Activated gamma-delta T cell (primary cell): Measurements from ENCODE around the gene GRIK5.

ENCODE experiments used
- DNase-seq: peaks from one replicate; lab custom pipeline; 2025; lab: John Stamatoyannopoulos, UW

Gene GRIK5

GRCh38 chr19:41988947-41989346, 81.1 kb downstream of the GRIK5 start:
- no peak for DNase-seq

- no peak for DNase-seq
Observed at GRCh38 chr19:41987141-41987860, 82.7 kb downstream of the GRIK5 start.

GRCh38 chr19:41984961-41985360, 85.0 kb downstream of the GRIK5 start:
- no peak for DNase-seq

DNA sequence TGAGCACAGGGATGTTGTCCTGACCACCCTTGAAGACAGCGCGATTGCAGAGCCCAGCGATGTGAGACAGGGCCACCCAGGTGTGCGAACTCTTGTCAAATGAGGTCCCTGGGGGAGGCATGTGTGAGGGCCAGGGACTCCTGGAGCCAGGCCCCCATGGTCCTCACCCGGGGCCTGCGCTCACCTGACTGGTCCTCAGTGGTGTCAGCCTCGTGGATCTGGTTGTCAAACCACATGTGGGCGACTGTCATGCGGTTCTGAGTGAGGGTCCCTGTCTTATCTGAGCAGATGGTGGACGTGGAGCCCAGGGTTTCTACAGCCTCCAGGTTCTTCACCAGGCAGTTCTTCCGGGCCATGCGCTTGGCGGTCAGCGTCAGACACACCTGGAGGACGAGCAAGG, 88.3 kb downstream of the GRIK5 start:
- no peak for DNase-seq

DNA sequence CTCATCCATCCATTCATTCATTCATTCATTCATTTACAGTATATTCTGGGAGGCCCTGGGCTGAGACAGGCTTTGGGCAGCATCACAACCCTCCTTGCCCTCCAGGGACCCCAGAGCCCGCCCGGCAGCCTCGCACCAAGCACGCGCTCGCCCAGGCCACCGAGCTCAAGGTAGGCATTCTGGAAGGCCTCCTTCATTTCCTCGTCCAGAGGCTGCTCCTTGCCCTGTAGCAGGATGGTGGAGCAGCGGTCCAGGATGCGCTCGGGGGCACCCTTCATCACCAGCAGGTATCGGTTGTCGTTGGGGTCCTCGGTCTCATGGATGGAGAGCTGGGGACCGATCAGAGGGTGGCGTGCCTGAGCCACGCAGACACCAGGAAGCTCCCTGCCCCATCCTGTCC, 91.5 kb downstream of the GRIK5 start:
- DNase-seq: no peak

- DNase-seq: no peak
Observed at GRCh38 chr19:41977916-41978315, 92.1 kb downstream of the GRIK5 start.

GRCh38 chr19:41974652-41975051, 95.4 kb downstream of the GRIK5 start:
- DNase-seq: no peak

GRCh38 chr19:41971363-41971762, 98.6 kb downstream of the GRIK5 start:
- no peak for DNase-seq

DNA sequence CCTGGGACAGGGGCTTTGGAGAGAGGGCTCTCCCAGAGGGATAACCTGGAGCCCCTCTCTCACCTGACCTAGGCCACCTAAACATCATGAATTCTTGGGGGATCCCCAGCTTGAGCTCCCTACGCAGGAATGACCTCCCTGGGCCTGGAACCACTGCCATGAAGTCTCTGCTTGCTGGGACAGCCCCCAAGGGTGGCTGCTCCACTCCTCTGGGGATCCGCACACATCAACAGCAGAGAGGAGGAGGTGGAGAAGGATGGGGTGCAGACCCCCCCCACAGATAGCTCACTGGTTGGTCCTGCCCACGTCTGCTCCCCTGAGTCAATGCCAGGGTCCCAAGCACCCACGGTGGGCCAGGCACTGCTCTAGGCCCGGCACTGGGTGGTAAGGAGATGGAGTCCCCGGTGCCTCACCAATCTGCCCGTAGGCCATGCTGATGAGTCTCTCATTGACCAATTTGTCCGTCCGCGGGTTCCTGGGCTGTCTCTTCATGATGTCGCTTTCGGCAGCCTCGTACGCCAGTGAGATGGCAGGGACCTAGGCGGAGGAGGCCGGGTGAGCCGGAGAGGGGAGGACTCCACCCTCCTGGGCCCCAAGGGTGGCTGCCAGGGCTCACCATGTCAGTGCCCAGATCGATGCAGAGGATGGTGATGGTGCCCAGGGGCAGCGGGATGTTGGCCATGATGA, 100.1 kb downstream of the GRIK5 start:
- DNase-seq: no peak

DNA sequence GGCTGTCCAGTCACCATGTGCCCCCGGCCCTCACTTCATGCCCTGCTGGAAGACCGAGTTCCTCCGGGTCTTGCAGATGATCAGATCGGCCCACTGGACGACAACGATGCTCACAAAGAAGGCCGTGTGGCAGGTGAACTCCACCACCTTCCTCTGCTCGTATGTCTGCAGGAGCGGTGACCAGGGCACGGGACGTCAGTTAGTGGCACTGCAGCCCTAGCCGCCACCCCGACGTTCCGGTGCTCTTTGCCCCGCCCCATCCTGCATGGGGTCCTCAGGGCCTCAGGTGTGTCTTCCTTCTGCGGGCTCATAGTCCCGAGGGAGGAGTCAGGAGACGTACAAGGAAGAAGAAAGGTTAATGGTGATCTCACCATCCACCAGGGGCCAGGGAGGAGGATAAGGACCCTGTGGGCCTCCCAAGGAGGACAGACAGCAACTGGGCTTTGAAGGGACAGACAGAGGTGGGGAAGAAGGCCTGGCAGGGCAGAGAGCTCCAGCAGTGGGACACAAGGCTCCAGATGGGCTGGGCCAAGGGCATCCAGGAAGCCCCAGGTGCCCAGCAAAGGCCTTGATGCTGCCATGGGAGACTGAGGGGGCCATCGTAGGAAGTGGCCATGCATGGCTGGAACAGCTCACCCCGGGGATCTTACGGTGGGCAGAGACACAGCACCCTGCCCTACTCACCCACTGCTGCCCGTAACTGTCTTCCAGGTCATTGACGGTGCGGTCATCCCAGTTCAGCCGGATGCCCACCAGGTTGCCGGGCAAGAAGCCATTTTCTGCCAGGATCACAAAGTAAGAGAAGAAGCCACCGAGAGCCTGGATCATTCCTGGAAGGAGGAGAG, 101.0 kb downstream of the GRIK5 start:
- no peak for DNase-seq

- DNase-seq: no peak
Observed at GRCh38 chr19:41967054-41967783, 102.8 kb downstream of the GRIK5 start.

GRCh38 chr19:41965106-41965505, 104.9 kb downstream of the GRIK5 start:
- DNase-seq: no peak

- DNase-seq: no peak
Observed at GRCh38 chr19:41960973-41961372, 109.0 kb downstream of the GRIK5 start.

- DNase-seq: peak; percentile 61
Observed at GRCh38 chr19:41959056-41960053, 110.7 kb downstream of the GRIK5 start, which contains the start of gene RABAC1. Gene RABAC1 (minus strand): TSS chr19:41959321. CDS start chr19:41959292, 29 bp downstream.

DNA sequence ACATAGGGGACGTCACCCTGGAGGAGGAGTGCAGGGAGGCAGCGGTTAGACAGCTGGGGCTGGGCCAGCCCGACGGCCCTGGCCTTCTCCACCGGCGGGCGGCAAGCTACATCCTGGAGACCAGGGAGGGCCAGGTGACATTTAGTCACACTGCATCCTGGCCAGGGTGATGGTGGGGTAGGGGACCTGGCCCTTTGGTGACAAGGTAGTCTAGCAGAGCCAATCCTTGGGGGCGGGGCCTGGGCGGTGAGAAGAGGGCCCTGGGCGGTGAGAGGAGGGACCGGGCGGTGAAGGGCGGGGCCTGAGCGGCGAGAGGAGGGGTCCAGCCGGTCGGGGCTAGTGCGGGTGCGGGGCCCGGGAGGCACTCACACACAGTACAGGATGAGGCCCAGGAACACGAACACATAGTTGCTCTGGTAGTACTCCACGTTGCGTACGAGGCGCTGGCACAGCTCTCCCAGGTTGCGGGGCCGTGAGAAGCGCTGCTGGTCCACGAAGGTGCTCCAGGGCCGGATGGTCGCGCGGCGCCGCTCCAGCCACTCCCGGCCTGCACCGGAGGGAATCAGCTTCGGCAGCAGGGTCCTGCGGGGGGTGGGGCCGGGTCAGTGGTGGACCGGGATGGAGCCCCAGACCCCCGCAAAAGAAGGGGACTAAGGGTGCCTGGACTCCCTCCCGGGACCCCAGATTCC, 111.5 kb downstream of the GRIK5 start:
- DNase-seq: peak; percentile 60

- DNase-seq: no peak
Observed at GRCh38 chr19:41957838-41958366, 112.1 kb downstream of the GRIK5 start.

DNA sequence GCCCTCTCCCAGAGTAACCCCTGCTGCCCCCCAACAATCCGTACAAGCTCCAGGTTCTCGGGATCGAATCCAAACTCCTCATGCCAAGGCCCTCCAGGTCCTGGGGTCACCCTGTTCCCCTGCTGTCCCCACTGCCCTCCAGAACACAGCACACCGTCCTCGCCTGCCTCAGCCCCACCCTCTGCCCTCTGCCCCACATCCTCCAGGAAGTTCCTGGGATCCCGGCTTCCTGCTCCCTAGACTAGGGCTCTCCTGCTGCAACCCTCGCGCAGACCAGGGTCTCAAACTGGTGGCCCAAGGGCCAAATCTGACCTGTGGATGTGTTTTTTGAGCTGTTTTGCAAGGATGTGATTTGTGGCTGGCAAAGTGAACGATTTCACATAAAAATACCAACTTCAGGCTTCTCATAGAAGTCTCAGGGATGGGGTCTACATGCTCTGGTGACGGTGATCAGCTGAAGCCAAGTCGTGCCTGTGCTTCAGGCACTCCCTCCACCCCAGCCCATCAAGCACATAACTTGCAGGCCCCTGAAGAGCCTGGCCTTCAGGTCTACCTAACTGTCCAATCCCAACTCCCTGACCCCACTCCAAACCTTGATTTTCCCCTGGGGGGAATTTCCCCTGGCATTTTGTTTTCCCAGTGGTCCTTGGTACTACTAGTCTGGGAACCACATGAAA, 112.7 kb downstream of the GRIK5 start:
- DNase-seq: no peak

DNA sequence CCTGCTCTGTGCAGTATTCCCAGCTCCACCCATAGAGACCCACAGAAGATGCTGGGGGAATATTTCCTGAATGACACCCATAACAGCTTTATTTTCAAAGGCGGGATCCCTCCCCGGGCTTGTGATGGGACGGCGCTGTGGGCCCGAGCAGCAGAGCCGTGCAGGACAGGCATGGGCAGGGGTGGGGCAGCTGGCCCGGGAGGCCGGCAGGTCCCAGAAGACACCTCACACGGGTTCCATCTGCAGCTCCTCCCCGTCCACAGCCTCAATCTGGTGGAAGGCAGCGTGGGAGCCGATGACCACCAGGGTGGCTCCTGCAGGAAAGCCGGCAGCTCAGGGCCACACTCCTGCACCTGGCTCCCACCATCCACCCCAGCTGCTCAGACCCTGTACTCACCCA, 113.4 kb downstream of the GRIK5 start:
- DNase-seq: no peak

DNA sequence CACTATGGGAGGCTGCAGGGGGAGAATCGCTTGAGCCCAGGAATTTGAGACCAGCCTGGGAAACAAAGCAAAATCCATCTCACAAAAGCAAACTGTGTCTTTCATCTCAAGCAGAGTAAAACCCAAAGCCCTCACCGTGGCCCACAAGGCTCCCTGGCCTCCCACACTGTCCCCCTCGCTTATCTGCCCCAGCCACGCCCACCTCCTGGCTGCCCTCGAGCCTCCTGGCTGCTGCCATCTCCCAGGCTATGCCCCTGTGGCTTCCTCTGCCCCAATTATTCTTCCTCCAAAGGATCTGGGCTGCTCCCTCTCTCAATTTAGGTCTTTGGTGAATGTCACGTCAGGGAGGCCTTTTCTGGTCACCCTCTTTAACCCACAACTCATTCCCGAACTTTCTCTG, 114.5 kb downstream of the GRIK5 start:
- no peak for DNase-seq
